Neural progenitor cell (in vitro differentiated cells): ENCODE results near the gene RNF217. TPM values are rescaled to one million over a fixed set of nuclear protein-coding genes. Genes with fewer than 3 reads are reported as not detected.

Experiments
- DNase-seq: peaks from one replicate; pipeline ENCODE4 v3.0.0-alpha.2; 2016; ENCODE audit warnings: low spot score
- H2AFZ ChIP-seq: fragments of 200-600 bp; sonication (generic); replicated peaks from 2 replicates; pipeline ENCODE4 v1.6.1; 2016; ENCODE audit warnings: antibody characterized with exemption
- H3F3A ChIP-seq: fragments of 200-600 bp; sonication (generic); 2 replicates; pipeline ENCODE4 v1.6.1; 2016; ENCODE audit warnings: antibody characterized with exemption, low read depth
- H3K27ac ChIP-seq: fragments of 200-600 bp; sonication (generic); 2 replicates; pipeline ENCODE4 v1.5.1; 2016; ENCODE audit warnings: mild to moderate bottlenecking
- H3K27me3 ChIP-seq: fragments of 200-600 bp; sonication (generic); 2 replicates; pipeline ENCODE4 v1.6.1; 2016; ENCODE audit warnings: mild to moderate bottlenecking, moderate library complexity
- H3K36me3 ChIP-seq: fragments of 200-600 bp; sonication (generic); 2 replicates; pipeline ENCODE4 v1.5.1; 2016
- H3K4me1 ChIP-seq: fragments of 200-600 bp; sonication (generic); 2 replicates; pipeline ENCODE4 v1.6.1; 2016; ENCODE audit warnings: mixed run types
- H3K4me2 ChIP-seq: fragments of 200-600 bp; sonication (generic); 2 replicates; pipeline ENCODE4 v1.6.1; 2016
- H3K4me3 ChIP-seq: fragments of 200-600 bp; sonication (generic); 2 replicates; pipeline ENCODE4 v1.5.1; 2016
- H3K79me2 ChIP-seq: fragments of 200-600 bp; sonication (generic); 2 replicates; pipeline ENCODE4 v1.6.1; 2016; ENCODE audit warnings: low read depth
- H3K9ac ChIP-seq: fragments of 200-600 bp; sonication (generic); 2 replicates; pipeline ENCODE4 v1.6.1; 2016
- H3K9me3 ChIP-seq: fragments of 200-600 bp; sonication (generic); 2 replicates; pipeline ENCODE4 v1.5.1; 2016; ENCODE audit warnings: low read depth
- H4K20me1 ChIP-seq: fragments of 200-600 bp; sonication (generic); 2 replicates; pipeline ENCODE4 v1.6.1; 2016; ENCODE audit warnings: low read depth
- H3K27ac Mint-ChIP-seq: 3 replicates; pipeline ENCODE4 v1.8.0; 2021; ENCODE audit warnings: mixed read lengths
- H3K27me3 Mint-ChIP-seq: 2 replicates; pipeline ENCODE4 v1.8.0; 2022; ENCODE audit warnings: low read depth, mild to moderate bottlenecking, inconsistent platforms, moderate library complexity, mixed read lengths; ENCODE audit not compliant: insufficient read depth
- H3K36me3 Mint-ChIP-seq: 3 replicates; pipeline ENCODE4 v1.8.0; 2021; ENCODE audit warnings: mixed read lengths
- H3K4me1 Mint-ChIP-seq: 3 replicates; pipeline ENCODE4 v1.8.0; 2021; ENCODE audit warnings: mixed read lengths
- H3K4me3 Mint-ChIP-seq: 3 replicates; pipeline ENCODE4 v1.8.0; 2021; ENCODE audit warnings: mild to moderate bottlenecking, moderate library complexity, mixed read lengths
- H3K9me3 Mint-ChIP-seq: 3 replicates; pipeline ENCODE4 v1.8.0; 2020; ENCODE audit warnings: mixed read lengths
- EZH2 ChIP-seq: fragments of 200-600 bp; sonication (generic); IDR thresholded peaks from 2 replicates; pipeline ENCODE4 v1.6.1; 2017; ENCODE audit warnings: antibody characterized with exemption, mild to moderate bottlenecking, moderate library complexity
- EZH2phosphoT487 ChIP-seq: fragments of 200-600 bp; sonication (generic); IDR thresholded peaks from 2 replicates; pipeline ENCODE4 v1.6.1; 2017; ENCODE audit warnings: antibody characterized with exemption
- total RNA-seq: library from RNA; depleted of rRNA; stranded (reverse); fragments of >200 nt; gene quantifications from 2 replicates; pipeline ENCODE4 v1.2.3, GENCODE V29; 2015; ENCODE audit warnings: low replicate concordance
- TF ChIP-seq, protein P1 (sequence below): fragments of 200-600 bp; sonication (generic); IDR thresholded peaks from 2 replicates; pipeline ENCODE4 v1.5.1; 2017; ENCODE audit warnings: antibody characterized with exemption, mild to moderate bottlenecking

Gene RNF217
- total RNA-seq, 1 donor from 2014 or later: 24.1 TPM

DNA sequence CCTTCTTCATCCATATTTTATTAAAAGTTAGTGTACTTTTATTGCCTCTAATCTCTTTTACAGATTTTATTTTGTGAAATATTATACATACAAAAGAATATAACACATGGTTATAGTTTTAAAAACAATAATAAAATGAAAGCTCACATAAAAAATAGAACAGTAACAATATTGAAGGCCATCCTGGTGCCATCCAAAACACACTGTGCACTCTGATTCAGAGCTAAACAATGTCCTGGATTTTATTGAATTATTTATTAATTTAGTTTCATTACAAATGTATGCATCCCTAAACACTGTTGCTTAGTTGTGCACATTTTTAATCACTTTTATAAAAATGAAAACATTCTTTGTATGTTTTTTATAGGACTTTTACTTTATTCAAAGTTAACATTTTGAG is 32.9 kb downstream of the RNF217 start:
- Histone ChIP-seq H3K27ac (no peak overlapping the region), H4K20me1 (no peaks in the 10 kb centered on the region), H3K4me1 (peaks cover 14% of the 10 kb centered on the region), H3K9ac (no peak overlapping the region), H3K9me3 (no peaks in the 10 kb centered on the region), H3K36me3 (no peaks in the 10 kb centered on the region), H3K4me3 (no peak overlapping the region), H3K79me2 (peaks cover 4% of the 10 kb centered on the region), H2AFZ (no peak overlapping the region), H3K4me2 (no peak overlapping the region), H3K27me3 (no peaks in the 10 kb centered on the region), H3F3A (peaks cover 8% of the 10 kb centered on the region)
- no peak for DNase-seq
- no peak overlapping the region for H3K4me3 Mint-ChIP-seq
- TF ChIP-seq EZH2phosphoT487 (no peak), EZH2 (no peak)
- TF ChIP-seq, protein P1, sequence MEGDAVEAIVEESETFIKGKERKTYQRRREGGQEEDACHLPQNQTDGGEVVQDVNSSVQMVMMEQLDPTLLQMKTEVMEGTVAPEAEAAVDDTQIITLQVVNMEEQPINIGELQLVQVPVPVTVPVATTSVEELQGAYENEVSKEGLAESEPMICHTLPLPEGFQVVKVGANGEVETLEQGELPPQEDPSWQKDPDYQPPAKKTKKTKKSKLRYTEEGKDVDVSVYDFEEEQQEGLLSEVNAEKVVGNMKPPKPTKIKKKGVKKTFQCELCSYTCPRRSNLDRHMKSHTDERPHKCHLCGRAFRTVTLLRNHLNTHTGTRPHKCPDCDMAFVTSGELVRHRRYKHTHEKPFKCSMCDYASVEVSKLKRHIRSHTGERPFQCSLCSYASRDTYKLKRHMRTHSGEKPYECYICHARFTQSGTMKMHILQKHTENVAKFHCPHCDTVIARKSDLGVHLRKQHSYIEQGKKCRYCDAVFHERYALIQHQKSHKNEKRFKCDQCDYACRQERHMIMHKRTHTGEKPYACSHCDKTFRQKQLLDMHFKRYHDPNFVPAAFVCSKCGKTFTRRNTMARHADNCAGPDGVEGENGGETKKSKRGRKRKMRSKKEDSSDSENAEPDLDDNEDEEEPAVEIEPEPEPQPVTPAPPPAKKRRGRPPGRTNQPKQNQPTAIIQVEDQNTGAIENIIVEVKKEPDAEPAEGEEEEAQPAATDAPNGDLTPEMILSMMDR: no peak
- H3K27ac Mint-ChIP-seq: no peak overlapping the region
- peaks cover 2% of the 10 kb centered on the region for H3K9me3 Mint-ChIP-seq
- peaks cover 5% of the 10 kb centered on the region for H3K4me1 Mint-ChIP-seq
- peaks cover 3% of the 10 kb centered on the region for H3K27me3 Mint-ChIP-seq
- peaks cover 14% of the 10 kb centered on the region for H3K36me3 Mint-ChIP-seq

DNA sequence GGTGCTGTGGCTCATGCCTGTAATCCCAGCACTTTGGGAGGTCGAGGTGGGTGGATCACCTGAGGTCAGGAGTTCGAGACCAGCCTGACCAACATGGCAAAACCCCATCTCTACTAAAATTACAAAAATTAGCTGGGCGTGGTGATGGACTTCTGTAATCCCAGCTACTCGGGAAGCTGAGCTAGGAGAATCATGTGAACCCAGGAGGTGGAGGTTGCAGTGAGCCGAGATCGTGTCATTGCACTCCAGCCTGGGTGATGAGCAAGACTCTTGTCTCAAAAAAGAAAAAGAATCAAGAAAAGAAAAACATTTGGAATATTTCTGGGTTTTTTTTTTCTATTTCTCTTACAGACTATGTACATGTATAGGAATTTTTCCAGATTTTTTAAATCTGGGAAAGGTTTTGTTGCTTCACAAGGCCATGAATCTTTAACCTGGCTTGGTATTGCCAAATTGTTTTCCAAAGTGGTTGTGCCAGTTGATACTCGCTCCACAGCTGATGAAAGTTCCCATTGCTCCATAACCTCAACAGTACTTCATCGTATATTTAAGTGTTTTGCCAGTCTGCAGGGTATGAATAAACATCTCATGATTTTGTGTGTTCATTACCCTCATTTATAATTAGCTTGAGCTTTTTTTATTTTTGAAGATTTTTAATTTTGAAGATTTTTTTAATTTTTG is 33.5 kb downstream of the RNF217 start:
- no peak overlapping the region for H3K27ac ChIP-seq
- peaks cover 3% of the 10 kb centered on the region for H3K27me3 Mint-ChIP-seq
- H3K4me1 Mint-ChIP-seq: peaks cover 5% of the 10 kb centered on the region
- no peak overlapping the region for H3K27ac Mint-ChIP-seq
- peaks cover 20% of the 10 kb centered on the region for H3K4me1 ChIP-seq
- no peak overlapping the region for H2AFZ ChIP-seq
- H3K4me3 Mint-ChIP-seq: no peak overlapping the region
- no peak overlapping the region for H3K9ac ChIP-seq
- peaks cover under 1% of the 10 kb centered on the region for H4K20me1 ChIP-seq
- no peaks in the 10 kb centered on the region for H3K27me3 ChIP-seq
- peaks cover 12% of the 10 kb centered on the region for H3K36me3 Mint-ChIP-seq
- H3F3A ChIP-seq: peaks cover 8% of the 10 kb centered on the region
- no peaks in the 10 kb centered on the region for H3K36me3 ChIP-seq
- H3K4me3 ChIP-seq: no peak overlapping the region
- peaks cover 4% of the 10 kb centered on the region for H3K79me2 ChIP-seq
- H3K4me2 ChIP-seq: no peak overlapping the region
- H3K9me3 Mint-ChIP-seq: peaks cover 2% of the 10 kb centered on the region
- DNase-seq: no peak
- no peaks in the 10 kb centered on the region for H3K9me3 ChIP-seq
- no peak for TF ChIP-seq EZH2phosphoT487
- TF ChIP-seq EZH2: no peak
- TF ChIP-seq, protein P1: no peak

DNA sequence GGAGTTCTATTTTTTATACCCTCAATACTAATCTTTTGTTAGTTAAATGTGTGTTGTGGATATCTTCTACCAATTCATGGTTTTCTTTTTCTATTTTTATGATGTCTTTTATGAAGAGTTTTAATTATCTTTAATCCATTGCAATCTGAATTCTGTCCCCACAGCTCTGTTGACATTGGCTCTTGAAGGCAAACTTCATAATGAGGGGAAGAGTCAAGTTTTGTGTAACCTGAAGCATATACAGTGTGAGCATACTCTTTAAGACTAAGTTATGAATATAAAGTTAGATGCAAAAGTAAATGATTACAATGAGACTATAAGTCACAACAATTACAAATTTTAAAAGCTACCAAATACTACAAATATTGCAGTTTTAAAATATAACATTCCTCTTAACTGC is 34.2 kb downstream of the RNF217 start:
- Histone ChIP-seq H2AFZ (no peak overlapping the region), H3K4me2 (no peak overlapping the region), H4K20me1 (peaks cover 7% of the 10 kb centered on the region), H3K9ac (no peak overlapping the region), H3K36me3 (no peaks in the 10 kb centered on the region), H3K79me2 (peaks cover 4% of the 10 kb centered on the region), H3K27ac (no peak overlapping the region), H3K4me1 (peaks cover 26% of the 10 kb centered on the region), H3K4me3 (no peak overlapping the region), H3F3A (peaks cover 14% of the 10 kb centered on the region), H3K27me3 (no peaks in the 10 kb centered on the region), H3K9me3 (no peaks in the 10 kb centered on the region)
- Mint-ChIP-seq H3K27me3 (peaks cover 3% of the 10 kb centered on the region), H3K4me3 (no peak overlapping the region), H3K9me3 (no peaks in the 10 kb centered on the region), H3K36me3 (peaks cover 9% of the 10 kb centered on the region), H3K27ac (no peak overlapping the region), H3K4me1 (peaks cover 11% of the 10 kb centered on the region)
- DNase-seq: no peak
- TF ChIP-seq EZH2phosphoT487 (no peak), EZH2 (no peak)
- TF ChIP-seq, protein P1: no peak
